IPS DF 19.7 (cell line): Measurements from ENCODE around the gene KIAA0513.
"Not testable (repeated sequence)": the region's sequence is repeated elsewhere in the genome, so short reads cannot be mapped to it uniquely, and the experiment has no call there.

Experiments
- DNase-seq: peaks from one replicate; pipeline ENCODE4 v3.0.0-alpha.2; 2013; ENCODE audit warnings: low read depth, low spot score

Gene KIAA0513

GRCh38 chr16:85028685-85029407 is 1.3 kb downstream of the KIAA0513 start:
- no peak for DNase-seq

GRCh38 chr16:85029408-85029784 is 1.8 kb downstream of the KIAA0513 start:
- DNase-seq, result no peak

- DNase-seq, result no peak
Measured at GRCh38 chr16:85029981-85030401, 2.4 kb downstream of the KIAA0513 start.

GRCh38 chr16:85031451-85031850 is 3.9 kb downstream of the KIAA0513 start:
- DNase-seq, result no peak

- not testable (repeated sequence) for DNase-seq
Measured at GRCh38 chr16:85032187-85032586, 4.6 kb downstream of the KIAA0513 start.

GRCh38 chr16:85033171-85033570 is 5.6 kb downstream of the KIAA0513 start:
- no peak for DNase-seq

GRCh38 chr16:85034591-85035433 is 7.2 kb downstream of the KIAA0513 start:
- DNase-seq, result no peak

- no peak for DNase-seq
Measured at GRCh38 chr16:85036236-85037049, 8.8 kb downstream of the KIAA0513 start.

GRCh38 chr16:85037050-85037410 is 9.4 kb downstream of the KIAA0513 start:
- no peak for DNase-seq

- no peak for DNase-seq
Measured at GRCh38 chr16:85037721-85038120, 10.1 kb downstream of the KIAA0513 start.

GRCh38 chr16:85040685-85041084 is 13.1 kb downstream of the KIAA0513 start:
- no peak for DNase-seq

- no peak for DNase-seq
Measured at GRCh38 chr16:85041219-85042166, 13.9 kb downstream of the KIAA0513 start.

GRCh38 chr16:85042167-85042526 is 14.6 kb downstream of the KIAA0513 start:
- no peak for DNase-seq

- no peak for DNase-seq
Measured at GRCh38 chr16:85042606-85043005, 15.0 kb downstream of the KIAA0513 start.

GRCh38 chr16:85045077-85045476 is 17.5 kb downstream of the KIAA0513 start:
- no peak for DNase-seq

- no peak for DNase-seq
Measured at GRCh38 chr16:85045641-85046471, 18.3 kb downstream of the KIAA0513 start.

GRCh38 chr16:85046472-85046916 is 18.9 kb downstream of the KIAA0513 start:
- no peak for DNase-seq

- DNase-seq, result no peak
Measured at GRCh38 chr16:85046931-85047866, 19.6 kb downstream of the KIAA0513 start.

GRCh38 chr16:85047867-85048455 is 20.4 kb downstream of the KIAA0513 start:
- DNase-seq, result no peak
